NCI-H1694 treated with DMSO at 0.1 percent for 48 hours (cell line): ENCODE results near the gene PRKCH.
"Not testable (repeated sequence)": the region's sequence is repeated elsewhere in the genome, so short reads cannot be mapped to it uniquely, and the experiment has no call there.

ENCODE experiments used
- DNase-seq: peaks from one replicate; lab custom pipeline; 2025; lab: John Stamatoyannopoulos, UW

Gene PRKCH

DNA sequence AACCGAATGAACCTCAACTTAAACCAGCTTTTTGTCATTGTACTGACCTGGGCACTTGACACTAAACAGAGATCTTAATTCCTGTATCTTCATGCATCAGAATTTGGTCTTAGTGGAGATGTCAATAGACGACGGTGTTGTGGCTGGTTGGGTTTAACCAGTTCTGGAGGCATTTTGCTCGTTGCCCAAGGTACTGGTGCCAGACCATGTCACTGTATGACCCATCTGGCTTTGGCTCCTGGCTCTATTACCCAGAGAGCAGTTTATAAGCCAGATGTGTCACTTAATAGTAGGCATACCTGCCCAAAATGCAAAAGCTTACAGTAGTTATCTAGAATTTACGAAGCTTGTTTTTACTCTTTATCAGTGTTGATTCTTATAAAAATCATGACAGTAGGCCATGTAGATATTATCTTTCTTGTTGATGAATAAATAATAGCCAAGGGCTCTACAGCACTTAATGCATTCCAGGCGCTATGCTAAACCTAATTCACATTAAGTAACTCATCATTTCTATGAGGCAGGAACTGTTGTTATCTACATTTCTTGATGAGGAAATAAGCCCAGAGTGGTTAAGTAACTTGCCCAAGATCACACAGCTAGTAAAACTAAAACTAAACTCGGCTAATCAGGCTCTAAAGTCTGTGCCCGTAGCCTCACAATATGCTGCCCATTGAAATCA is 194.2 kb downstream of the PRKCH start:
- no peak for DNase-seq

DNA sequence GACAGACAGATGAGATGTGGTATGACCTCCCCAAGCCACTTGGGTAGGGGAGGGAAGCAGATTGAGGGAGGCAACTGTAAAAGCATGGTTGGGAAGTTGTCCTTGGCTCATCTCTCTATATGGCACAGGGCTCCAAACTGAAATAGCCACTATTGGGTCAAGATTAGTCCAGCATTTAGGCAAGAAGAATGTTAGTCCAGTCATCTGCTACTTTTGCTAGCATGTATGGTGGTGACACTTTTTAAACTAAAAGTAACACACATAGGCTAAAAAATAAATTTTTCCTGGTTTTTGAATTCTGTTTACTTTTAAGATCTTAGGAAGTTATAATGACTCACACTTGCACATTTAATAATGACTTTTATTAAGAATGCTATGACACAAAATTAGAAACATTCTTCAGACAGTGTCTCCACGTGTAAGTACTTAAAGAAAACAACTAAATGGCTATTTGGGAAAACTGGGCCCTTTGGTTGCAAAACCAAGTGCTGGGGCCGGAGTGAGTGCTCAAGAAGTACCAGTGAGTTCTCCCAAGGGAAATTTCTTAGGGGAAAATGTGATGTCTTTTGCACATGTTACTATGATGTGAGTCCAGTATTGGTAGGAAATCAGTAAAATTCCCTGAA is 194.9 kb downstream of the PRKCH start:
- no peak for DNase-seq

DNA sequence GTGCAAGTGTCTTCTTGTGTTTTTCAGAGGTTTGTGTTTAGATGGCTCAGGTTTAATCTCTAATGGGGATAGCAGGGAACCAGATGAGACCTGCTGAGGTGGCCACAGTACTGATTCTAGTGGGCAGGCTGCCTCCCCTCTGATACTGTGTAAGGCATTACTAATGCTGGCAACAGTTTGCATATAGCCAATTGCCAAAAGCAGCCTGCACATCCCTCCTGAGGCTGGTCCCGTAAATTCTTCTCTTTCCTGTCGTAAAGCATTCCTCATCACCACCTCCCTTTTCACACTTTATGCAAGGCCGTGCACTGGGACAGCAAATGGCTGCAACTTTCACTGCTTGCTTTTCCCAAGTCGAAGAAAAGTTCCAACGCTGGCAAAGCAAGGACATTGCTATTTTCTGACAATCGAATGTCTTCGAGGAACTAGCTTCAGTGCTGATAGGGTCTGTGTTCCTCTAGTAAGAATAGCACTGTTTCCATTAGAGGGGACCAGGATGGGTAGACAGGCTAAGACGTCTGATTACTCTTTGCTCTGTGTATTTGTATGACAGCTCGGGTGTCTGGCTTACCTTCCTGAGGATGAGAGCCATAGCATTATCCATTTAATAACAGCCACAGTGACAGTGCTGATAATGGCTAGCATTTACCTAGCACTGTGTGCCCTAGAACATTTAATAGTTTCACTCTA is 195.7 kb downstream of the PRKCH start:
- DNase-seq = no peak

DNA sequence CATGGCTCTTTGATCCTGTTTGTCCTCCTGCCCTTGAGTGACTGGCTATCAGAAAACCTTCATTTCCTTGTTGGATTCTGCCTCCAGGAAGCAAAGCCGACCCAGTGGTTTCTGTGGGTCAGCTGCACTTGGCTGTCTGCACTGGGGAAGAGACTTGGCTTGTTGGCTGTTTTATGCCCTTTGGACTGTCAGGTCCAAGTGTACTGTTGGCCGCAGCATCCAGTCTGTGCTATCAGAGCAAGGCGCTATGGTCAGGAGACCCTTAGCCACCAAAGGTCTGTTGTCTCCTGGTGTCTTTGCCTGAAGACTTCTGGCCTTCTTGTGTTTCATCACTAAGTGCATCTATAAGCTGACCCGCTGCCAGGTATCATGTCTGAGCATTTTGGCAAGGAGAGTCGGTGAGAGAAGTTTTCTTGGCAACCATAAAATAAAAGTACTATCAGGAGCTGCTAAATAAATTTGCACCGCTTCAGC is 196.6 kb downstream of the PRKCH start:
- DNase-seq = no peak

DNA sequence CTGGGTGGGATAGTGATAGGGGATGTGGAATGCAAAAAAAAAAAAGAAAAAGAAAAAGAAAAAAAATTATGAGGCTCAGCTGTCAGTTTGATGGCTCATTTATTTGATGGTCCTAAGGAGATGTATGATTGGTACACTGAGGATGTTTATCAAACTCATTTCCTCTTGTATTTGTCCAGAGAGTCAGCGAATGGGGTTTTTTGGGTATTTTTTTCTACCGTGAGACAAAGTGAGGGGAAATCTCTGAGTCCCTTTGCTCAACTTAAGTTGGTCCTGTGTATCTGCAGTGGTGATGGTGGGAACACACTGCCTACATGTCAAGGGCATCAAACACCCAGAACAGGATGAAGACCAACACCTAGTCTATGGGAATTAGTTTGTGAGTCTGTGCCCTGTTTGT is 197.0 kb downstream of the PRKCH start:
- no peak for DNase-seq

DNA sequence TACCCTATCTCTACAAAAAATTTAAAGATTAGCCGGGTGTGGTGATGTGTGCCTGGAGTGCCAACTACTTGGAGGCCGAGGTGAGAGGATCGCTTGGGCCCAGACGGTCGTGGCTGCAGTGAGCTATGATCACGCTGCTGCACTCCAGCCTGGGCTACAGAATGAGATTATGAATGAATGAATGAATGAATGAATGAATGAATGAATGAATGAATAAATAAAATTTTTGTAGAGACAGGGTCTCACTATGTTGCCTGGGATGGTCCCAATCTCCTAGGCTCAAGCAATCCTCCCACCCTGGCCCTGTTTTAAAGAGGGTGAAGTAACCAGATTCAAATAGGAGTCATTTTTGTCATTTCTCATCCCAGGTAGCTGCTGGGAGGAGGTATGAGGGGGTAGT is 197.7 kb downstream of the PRKCH start:
- no peak for DNase-seq

DNA sequence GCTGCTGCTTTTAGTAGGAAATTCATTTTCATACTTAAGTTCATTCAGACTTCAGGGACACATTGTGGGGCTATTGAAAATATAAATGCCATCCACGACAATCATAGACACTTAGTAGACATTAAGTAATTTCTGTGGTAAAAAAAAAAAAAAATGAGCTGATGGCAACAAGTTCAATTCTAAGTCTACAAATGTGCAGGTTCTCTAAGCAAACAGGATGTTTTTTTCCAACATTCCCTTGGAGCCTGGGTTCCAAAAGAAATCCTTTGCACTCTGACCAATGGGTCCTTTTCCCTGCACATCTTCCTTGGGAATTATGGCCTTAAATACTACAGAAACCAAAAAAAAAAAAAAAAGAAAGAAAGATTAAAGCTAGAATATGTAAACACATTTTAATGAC is 198.4 kb downstream of the PRKCH start:
- no peak for DNase-seq

DNA sequence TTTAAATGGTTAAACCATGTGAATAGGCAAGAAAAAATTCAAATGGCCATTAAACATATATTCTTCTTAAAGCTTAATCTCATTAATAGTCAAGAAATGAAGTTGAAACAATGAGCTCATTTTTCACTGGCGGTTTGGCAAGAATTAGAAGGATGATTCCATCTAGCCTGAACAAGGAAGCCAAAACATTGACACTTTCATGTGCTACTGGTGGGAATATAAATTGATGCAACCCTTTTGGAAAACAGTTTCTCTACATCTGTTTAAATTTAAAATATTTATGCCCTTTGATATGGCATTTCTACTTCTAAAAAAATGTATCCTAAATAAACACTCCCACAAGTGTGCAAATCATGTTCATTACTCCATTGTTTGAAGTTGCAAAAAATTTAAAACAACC is 199.2 kb downstream of the PRKCH start:
- no peak for DNase-seq

DNA sequence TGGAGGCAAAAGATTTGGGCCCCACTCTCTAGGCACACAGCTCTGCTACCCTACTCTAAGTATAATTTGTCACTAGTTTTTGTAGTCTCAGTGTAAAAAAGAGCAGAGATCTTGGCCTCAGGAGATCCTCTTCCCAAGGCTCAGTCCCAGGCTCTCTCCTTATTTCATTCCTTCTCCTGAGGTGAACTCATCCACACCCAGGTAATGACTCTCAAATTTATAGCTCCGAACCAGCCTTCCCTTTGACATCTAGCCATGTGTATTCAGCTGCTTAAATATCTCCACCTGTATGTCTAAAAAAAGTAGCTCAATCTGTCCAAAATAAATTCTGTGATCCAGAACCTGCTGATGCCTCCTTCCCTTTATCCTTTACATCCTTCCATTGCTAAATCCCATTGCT is 200.4 kb downstream of the PRKCH start:
- no peak for DNase-seq

DNA sequence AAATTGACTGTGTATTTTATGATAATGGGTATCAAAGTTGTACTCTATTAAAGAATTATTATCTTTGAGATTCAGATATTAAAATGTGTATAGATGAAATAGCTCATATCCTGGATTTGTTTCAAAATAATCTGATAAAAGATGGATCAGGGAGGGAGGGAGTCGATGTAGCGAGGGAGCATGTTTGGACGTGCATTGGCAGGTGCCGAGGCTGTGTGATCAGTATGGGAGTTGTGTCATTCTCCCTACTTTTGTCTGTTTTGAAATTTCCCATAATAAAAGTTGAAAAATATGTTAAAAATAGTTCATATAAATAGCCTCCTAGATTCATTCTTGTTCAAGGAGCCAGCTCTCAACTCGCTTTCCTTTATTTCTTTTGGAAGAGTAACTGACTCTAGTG is 202.4 kb downstream of the PRKCH start:
- DNase-seq = no peak

DNA sequence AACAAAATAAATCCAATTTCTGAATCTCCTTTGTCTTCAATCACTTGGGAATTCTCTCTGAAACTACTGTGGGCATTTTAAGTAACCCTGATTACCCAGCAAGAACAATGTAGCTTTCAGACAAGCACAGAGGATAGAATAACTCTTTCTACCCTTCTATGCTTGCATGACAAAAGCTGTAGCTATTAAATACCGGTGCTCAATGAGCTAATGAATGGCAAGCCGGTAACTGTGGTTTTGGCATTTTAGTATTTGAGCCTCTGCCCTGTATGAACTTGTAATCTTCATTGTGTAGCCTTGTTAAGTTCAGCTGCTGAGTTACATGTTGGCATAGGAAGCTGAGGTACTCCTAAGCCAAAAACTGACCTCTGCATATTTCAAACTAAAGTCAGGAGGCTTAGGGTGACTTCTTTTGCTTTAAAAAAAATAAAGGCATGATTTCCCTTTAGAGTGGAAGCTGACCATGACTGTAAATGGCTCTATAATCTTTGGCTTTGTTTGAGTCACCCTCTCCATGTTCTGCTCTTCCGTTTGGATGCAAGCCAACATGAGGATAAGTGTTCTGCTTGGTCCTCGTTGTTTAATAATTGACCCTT is 202.9 kb downstream of the PRKCH start:
- DNase-seq = no peak

DNA sequence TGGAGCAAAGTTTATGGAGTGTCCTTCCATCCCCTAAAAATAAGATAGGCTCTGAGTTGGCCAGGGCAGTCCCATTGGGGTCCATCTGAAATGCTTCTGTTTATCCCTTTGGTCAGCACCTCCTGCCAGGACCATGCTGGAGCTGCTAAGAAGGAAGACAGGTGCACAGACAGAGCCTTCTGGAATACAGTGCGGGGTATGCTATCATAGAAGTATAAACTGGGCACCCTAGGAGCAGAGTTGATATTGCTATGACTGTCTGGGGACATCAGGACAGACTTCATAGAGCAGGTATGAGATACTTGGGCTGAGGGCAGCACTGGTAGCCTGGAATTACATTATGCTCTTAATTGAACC is 203.5 kb downstream of the PRKCH start:
- DNase-seq = no peak

DNA sequence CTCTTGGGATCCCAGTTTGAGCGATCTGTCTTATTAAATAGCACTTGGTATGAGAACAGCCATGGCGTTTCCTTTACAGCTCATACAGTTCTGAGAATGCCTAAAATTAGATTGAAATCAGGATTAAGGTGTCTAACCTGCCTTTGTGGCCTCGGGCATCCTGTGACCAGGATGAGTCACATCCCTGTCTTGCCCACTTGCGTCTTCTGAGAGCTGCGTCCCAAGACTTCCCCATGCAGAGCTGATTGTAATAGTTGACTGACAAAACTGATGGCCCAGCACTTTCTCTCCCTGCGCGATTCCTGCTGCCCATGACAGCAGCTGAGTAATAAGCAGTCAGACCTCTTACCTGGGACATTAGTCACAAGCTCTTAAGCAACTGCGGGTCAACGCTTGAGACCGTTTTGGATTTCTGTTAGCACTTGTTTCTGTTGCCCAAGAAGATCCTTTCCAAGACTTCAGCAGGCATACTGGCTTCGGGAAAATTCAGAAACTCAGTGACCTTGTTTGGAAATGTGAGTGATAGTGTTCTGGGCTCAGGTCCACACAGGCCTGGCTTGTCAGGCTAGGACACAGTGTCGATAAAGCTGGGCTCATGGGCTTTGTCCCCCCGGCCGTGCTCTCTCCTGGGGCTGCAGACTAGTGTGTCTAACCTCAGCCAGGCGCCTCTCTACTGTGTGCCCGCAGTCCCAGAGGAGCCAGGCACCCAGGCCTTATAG is 204.1 kb downstream of the PRKCH start:
- DNase-seq = no peak

DNA sequence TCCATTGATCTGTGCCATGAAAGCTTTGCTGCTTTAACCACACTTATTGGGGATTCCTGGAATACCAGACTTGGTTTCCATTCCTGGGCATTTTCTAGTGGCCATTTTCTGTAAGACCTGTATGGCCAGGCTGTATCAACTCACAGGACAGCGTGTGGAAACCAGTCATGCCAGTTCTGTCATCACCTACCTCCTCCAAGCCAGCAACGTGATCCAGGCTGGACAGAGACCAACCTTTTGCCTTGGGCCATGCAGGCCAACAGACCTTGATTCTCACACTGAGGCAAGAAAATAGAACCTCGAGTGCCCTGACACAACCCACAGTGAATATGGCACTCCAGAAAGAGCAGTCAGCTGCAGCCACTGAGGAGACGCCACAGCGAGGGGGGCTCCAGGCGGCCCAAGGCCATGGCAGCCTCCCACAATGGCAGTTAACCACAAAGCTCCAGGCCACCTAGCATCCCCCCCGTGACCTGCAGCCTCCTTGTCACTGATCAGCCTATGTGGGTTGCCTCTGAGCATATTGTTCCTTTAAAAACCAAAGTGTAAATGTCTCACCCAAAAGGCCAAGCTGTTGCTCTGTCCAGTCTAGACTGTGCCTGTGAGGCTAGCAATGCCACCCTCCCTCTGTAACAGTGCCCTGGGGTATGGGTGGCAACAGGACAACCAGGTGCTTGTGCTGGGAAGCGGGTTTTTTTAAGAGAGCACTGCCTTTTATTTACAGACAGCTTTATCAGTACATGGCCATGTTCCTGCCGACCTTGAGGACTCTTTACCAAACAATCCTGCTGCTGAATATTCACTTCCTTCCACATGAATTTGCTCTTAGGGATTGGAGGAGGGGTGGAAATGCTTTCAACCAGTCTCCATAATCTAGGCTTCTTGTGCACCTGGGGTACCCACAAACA is 205.3 kb downstream of the PRKCH start:
- DNase-seq = no peak

DNA sequence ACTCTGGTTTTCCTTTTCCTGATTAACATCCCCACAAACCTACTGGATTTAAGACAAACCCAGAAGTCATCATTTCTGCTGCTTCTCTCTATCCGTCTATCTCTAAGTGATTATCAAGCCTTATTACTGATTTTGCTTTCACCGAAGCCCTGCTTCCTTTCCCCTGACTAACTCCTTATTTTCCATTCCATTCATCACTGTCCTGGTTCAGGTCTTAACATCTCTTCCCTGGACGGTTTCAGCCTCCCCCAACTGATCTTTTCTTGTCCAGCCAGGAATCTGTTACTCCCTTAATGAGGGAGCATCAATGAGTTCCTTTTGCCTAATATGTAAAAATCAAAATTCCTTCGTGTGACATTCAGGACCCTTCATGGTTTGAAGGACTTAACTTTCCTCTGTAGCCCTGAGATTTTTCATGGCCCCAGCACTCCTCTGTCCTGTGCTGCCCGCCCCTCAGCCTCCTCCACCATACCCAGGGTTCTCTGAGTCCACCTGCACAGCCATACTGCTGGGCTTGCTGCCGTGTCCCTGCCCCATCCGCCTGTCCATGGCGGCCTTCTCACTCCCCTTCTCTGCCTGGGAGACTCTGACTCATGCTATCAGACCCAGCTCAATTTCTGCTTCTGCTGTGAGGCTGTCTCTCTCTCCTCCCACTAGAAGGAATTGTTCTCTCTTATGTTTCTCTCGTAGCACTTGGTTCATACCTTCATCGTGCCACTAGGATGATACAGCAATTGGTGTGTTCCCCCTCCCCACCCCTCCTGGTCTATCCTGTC is 206.1 kb downstream of the PRKCH start:
- no peak for DNase-seq

DNA sequence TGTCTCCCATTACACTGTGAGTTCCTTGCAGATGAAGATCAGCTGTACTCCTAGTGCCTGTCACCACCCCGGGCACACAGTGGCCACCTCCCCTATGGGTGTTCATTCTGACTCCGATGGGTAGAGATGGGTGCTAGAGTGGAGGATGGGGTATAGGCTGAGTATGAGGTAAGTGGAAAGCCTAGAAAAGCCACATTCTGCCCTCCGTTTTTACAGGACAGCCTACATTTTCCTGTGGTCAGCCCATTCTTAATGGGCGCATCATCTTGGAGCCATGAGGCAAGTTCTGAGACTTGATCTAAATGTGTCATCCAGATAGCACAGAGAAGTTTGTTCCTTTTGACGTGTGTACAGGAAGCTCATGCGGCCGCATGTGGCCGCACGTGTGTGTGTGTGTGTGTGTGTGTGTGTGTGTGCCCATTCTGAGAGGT is 207.2 kb downstream of the PRKCH start:
- DNase-seq = no peak

DNA sequence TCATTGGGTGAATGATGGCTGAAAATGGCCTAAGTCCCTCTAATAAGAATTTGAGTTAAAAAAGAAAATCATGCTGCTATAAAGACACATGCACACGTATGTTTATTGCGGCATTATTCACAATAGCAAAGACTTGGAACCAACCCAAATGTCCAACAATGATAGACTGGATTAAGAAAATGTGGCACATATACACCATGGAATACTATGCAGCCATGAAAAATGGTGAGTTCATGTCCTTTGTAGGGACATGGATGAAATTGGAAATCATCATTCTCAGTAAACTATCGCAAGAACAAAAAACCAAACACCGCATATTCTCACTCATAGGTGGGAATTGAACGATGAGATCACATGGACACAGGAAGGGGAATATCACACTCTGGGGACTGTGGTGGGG is 208.0 kb downstream of the PRKCH start:
- not testable (repeated sequence) for DNase-seq

DNA sequence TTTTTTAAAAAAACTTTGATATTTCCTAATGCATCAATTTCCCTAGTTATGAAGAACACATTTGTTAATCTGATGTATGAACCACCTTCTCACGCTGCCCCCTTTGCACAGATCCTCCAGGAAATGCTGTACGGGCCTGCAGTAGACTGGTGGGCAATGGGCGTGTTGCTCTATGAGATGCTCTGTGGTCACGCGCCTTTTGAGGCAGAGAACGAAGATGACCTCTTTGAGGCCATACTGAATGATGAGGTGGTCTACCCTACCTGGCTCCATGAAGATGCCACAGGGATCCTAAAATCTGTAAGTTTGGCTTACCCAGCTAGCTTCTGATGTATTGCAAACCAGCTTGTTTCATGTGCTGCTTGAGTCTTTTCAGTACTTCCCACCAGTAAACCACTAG is 208.9 kb downstream of the PRKCH start:
- DNase-seq = no peak

DNA sequence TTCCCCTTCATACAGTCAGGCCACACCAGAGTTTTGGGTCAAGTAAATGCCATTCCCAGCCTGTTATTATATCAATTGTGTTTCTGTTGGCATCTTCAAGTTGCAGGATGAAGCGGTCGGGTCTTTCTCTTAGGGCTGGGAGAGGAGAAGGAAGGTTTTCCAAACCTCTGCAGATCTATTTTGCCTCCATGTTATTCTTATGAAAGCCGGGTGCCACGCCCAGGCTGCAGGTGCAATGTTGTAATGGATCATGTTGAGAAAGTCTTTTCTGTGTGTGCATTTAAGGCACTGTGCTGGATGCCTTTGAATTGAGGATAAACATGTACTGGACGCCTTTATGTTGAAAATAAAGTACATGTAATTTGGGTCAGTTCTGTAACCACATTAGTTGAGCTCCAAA is 209.5 kb downstream of the PRKCH start:
- DNase-seq = no peak

DNA sequence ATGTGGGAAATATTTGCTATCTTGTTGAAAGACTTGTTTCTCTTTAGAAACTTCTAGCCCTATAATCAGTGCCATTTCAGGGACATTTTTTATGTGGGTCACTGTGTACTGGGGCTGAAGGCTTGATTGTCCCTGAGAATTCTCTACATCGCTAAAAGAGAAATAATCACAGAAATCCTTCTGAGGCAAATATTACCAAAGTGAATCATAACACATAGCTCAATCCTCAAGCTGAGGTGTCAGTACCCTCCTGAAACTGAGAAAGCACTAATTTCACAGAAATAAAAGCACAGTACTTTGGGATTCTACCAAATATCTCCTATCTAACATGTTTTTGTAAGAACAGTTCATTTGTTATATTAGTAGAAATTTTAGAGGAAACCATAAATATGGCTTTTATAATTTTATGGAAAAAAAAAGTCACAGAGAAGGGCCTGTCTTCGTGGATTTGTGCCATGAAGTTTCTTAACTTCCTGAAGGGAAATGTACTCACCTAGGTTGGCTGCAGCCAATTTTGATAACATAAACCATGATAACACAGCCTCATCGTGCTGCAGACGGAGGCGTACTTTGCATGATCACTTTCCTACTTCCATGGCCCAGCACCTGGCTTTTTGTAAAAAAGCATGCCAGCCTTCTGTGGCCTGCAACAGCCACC is 210.2 kb downstream of the PRKCH start:
- DNase-seq = no peak
